Panc1 (cell line): ENCODE results near the gene FNDC8. TPM values are rescaled to one million over a fixed set of nuclear protein-coding genes. Genes with fewer than 3 reads are reported as not detected.

Experiments
- ATAC-seq: fragments of 200-7000 bp; cut with Tn5 transposase; 2 replicates; pipeline ENCODE4 v1.9.1; 2020; ENCODE audit warnings: mild to moderate bottlenecking, moderate library complexity
- BruUV-seq: library from RNA; stranded (reverse); fragments of 400-500 nt; replicated peaks from 2 replicates; lab custom pipeline; 2021; lab: Mats Ljungman, UMichigan
- CTCF ChIA-PET: fragments of 300-600 bp; sonication (Branson Sonifier 250); formaldehyde crosslinking; loops from one replicate; lab custom pipeline; 2022; ENCODE audit warnings: antibody characterized with exemption; lab: Charles Lee
- POLR2A ChIA-PET: fragments of 300-600 bp; sonication (Branson Sonifier 250); formaldehyde crosslinking; loops from one replicate; lab custom pipeline; 2022; ENCODE audit warnings: antibody characterized with exemption; lab: Charles Lee
- DNase-seq: peaks from one replicate; pipeline ENCODE4 v3.0.0-alpha.2; 2010; ENCODE audit warnings: low read depth, low spot score
- H3K27ac ChIP-seq: 2 replicates; pipeline ENCODE4 v1.5.1; 2011; ENCODE audit warnings: mild to moderate bottlenecking, low read length, inconsistent platforms
- H3K27me3 ChIP-seq: fragments of 200-500 bp; sonication (Bioruptor generic); 2 replicates; pipeline ENCODE4 v1.6.0; 2014; ENCODE audit warnings: low read length, inconsistent platforms; ENCODE audit not compliant: control insufficient read depth, insufficient read depth
- H3K36me3 ChIP-seq: fragments of 200-500 bp; sonication (Bioruptor generic); 2 replicates; pipeline ENCODE4 v1.5.1; 2014; ENCODE audit warnings: inconsistent platforms, mild to moderate bottlenecking, low read length, moderate library complexity; ENCODE audit not compliant: control insufficient read depth, insufficient read depth
- H3K4me1 ChIP-seq: 2 replicates; pipeline ENCODE4 v1.5.1; 2011; ENCODE audit warnings: inconsistent platforms, mild to moderate bottlenecking, low read length, moderate library complexity; ENCODE audit not compliant: control insufficient read depth, insufficient read depth
- H3K4me3 ChIP-seq, 2 experiments: 2 replicates each; pipeline ENCODE4 v1.5.1; 2011 to 2012; ENCODE audit warnings: low read depth in 2 of 2, low read length in 2 of 2, mild to moderate bottlenecking in 2 of 2, inconsistent platforms in 1 of 2, moderate library complexity in 1 of 2
- H3K9me3 ChIP-seq: fragments of 200-500 bp; sonication (Bioruptor generic); 2 replicates; pipeline ENCODE4 v1.5.1; 2014; ENCODE audit warnings: low read depth, mild to moderate bottlenecking, inconsistent platforms, low read length, moderate library complexity; ENCODE audit not compliant: control insufficient read depth, insufficient read depth
- CTCF ChIP-seq: fragments of 450-650 bp; IDR thresholded peaks from 2 replicates; pipeline ENCODE4 v1.5.1; 2017; ENCODE audit warnings: mild to moderate bottlenecking
- POLR2AphosphoS5 ChIP-seq: IDR thresholded peaks from 2 replicates; pipeline ENCODE4 v1.6.1; 2012; ENCODE audit warnings: mild to moderate bottlenecking, low read depth, low read length, moderate library complexity
- SIN3A ChIP-seq: IDR thresholded peaks from 2 replicates; pipeline ENCODE4 v1.6.1; 2012; ENCODE audit warnings: low read depth, mild to moderate bottlenecking, low read length, moderate library complexity, borderline replicate concordance; ENCODE audit not compliant: insufficient read depth
- TCF7L2 ChIP-seq: IDR thresholded peaks from 2 replicates; pipeline ENCODE4 v1.6.1; 2011; ENCODE audit warnings: mild to moderate bottlenecking, low read depth, low read length, inconsistent platforms
- in situ Hi-C: cut with HindIII; loops from 2 replicates; pipeline ENCODE4 v1.10.0; 2016; ENCODE audit warnings: low sequenced_read_pairs, low pct_unique_long_range_greater_than_20kb
- intact Hi-C: fragments of 100-400 bp; cut with micrococcal nuclease; formaldehyde crosslinking; loops from one replicate; pipeline ENCODE4 v1.10.0; 2022; ENCODE audit not compliant: unreplicated experiment
- total RNA-seq: library from RNA; stranded (reverse); gene quantifications from one replicate; pipeline ENCODE4 v1.2.1, GENCODE V29; 2021; ENCODE audit not compliant: unreplicated experiment
- TF ChIP-seq, protein P1 (sequence below), 2 experiments: IDR thresholded peaks; 2 replicates each; pipeline ENCODE4 v1.6.1; 2011 to 2012; ENCODE audit warnings: low read depth in 2 of 2, control low read depth in 1 of 2, low read length in 1 of 2, mild to moderate bottlenecking in 1 of 2, moderate library complexity in 1 of 2; ENCODE audit not compliant: insufficient read depth in 1 of 2

The FNDC8 gene
- total RNA-seq, 1 experiment from 2014 or later: not detected

GRCh38 chr17:35087731-35088355 lies 33.6 kb upstream of the FNDC8 start:
- CTCF ChIA-PET: no interaction called here
- intact Hi-C loops: loop anchor here (2.0 kb wide), 1 partner anchor 87 kb away; no protein-coding TSS in a partner anchor
- H3K4me3 ChIP-seq: peak overlapping the region; percentile 72 to 95
- BruUV-seq: no TSS peak
- peaks cover 25% of the 10 kb centered on the region for H3K4me1 ChIP-seq
- DNase-seq: no peak
- peak overlapping the region; percentile 85 for H3K27ac ChIP-seq
- ATAC-seq: peak; percentile 2; the same call in 1 of the 2 replicates
- no peaks in the 10 kb centered on the region for H3K27me3 ChIP-seq
- POLR2A ChIA-PET: interaction anchor here (0.6 to 0.7 kb wide), 2 partner anchors 48 to 109 kb away, joined by 3 to 5 read pairs; no protein-coding TSS in a partner anchor
- no peaks in the 10 kb centered on the region for H3K36me3 ChIP-seq
- TF ChIP-seq, protein P1, sequence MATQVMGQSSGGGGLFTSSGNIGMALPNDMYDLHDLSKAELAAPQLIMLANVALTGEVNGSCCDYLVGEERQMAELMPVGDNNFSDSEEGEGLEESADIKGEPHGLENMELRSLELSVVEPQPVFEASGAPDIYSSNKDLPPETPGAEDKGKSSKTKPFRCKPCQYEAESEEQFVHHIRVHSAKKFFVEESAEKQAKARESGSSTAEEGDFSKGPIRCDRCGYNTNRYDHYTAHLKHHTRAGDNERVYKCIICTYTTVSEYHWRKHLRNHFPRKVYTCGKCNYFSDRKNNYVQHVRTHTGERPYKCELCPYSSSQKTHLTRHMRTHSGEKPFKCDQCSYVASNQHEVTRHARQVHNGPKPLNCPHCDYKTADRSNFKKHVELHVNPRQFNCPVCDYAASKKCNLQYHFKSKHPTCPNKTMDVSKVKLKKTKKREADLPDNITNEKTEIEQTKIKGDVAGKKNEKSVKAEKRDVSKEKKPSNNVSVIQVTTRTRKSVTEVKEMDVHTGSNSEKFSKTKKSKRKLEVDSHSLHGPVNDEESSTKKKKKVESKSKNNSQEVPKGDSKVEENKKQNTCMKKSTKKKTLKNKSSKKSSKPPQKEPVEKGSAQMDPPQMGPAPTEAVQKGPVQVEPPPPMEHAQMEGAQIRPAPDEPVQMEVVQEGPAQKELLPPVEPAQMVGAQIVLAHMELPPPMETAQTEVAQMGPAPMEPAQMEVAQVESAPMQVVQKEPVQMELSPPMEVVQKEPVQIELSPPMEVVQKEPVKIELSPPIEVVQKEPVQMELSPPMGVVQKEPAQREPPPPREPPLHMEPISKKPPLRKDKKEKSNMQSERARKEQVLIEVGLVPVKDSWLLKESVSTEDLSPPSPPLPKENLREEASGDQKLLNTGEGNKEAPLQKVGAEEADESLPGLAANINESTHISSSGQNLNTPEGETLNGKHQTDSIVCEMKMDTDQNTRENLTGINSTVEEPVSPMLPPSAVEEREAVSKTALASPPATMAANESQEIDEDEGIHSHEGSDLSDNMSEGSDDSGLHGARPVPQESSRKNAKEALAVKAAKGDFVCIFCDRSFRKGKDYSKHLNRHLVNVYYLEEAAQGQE (IDR thresholded peaks at IDR 0.05; ENCODE audit: insufficient read depth in 1 of 2, low read depth in 2 of 2, low read length in 1 of 2): no peak
- TF ChIP-seq SIN3A: 0 out of 2 replicates have a peak, but pooled peaks have one; percentile 37
- in situ Hi-C loops: no loop called here
- H3K9me3 ChIP-seq: no peaks in the 10 kb centered on the region

DNA sequence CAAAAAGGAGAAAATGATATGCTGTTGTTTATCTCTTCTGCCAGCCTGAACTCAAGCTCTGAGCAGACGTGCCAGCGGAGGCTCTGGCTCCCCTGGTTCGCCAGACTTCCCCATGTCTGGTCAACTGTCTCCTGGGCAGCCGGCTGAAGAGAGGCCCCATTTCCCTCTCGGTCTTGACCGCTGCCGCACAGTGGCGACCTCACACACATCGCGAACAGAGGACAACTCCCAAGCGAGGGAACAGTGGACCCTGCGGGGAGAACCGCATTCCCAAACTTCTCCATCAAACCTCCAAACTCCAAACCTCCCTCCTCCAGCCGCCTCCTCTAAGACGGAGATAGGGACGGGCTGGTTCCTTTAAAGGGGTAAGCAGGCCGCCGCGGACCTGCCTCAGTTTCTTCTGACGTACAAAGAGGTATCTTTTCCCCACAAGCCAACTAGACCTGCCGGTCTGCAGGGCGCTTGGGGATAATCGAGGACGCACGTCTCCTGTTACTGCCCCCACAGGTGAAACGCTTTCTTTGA lies 33.0 kb upstream of the FNDC8 start:
- no TSS peak for BruUV-seq
- TF ChIP-seq SIN3A: 0 out of 2 replicates have a peak, but pooled peaks have one; percentile 15
- TF ChIP-seq POLR2AphosphoS5: no peak
- H3K4me1 ChIP-seq: peaks cover 20% of the 10 kb centered on the region
- POLR2A ChIA-PET: no interaction called here
- ATAC-seq (peak; percentile 52), DNase-seq (no peak)
- H3K4me3 ChIP-seq: peak overlapping the region; percentile 72 to 95
- H3K27me3 ChIP-seq: no peaks in the 10 kb centered on the region
- CTCF ChIA-PET: no interaction called here
- peak overlapping the region; percentile 85 for H3K27ac ChIP-seq
- intact Hi-C loops: loop anchor here (2.0 kb wide), 1 partner anchor 88 kb away; no protein-coding TSS in a partner anchor
- in situ Hi-C loops: no loop called here
- H3K9me3 ChIP-seq: no peaks in the 10 kb centered on the region
- H3K36me3 ChIP-seq: no peaks in the 10 kb centered on the region

DNA sequence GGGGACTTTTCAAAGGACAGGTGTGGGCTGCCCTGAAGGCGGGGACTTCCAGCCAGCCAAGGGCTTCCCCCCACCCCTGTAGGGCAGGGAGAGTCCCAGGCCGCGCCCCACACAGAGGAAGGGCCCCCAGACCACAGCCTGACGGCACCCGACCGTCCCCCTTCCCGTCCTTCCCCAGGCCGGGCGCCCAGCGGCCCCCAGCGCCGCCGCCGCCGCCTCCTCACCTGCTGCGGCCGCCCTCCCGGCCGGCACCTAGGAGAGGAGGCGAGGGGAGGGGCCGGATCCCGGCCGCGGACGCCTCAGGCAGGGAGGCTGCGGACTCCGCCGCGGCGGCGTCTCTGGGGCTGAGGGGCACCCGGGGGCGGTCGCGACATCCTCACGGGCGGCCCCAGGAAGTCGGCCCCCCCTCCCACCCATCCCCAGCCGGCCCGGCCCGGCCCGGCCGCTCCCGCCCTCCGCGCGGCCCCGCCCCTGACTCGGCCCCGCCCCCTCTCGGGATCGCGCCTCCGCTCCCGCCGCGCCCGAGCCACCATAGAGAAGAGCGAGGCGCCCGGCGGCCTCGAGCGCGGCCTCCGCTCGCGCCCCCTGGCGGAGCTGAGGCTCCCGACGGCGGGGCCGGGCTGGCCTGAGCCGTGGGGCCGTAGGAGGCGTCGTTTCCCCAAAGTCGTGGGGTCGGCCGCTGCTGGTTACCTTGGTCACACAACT lies 32.4 kb upstream of the FNDC8 start:
- ATAC-seq: peak; percentile 92
- no peak for DNase-seq
- Histone ChIP-seq H3K36me3 (no peaks in the 10 kb centered on the region), H3K4me3 (peak overlapping the region; percentile 72 to 95), H3K27ac (peak overlapping the region; percentile 90), H3K4me1 (peaks cover 20% of the 10 kb centered on the region), H3K27me3 (no peaks in the 10 kb centered on the region), H3K9me3 (no peaks in the 10 kb centered on the region)
- no TSS peak for BruUV-seq
- ChIA-PET CTCF (interaction anchor here (1.2 kb wide), 1 partner anchor 14 kb away, joined by 6 read pairs; no protein-coding TSS in a partner anchor), POLR2A (no interaction called here)
- intact Hi-C loops: loop anchor here (2.0 kb wide), 1 partner anchor 88 kb away; no protein-coding TSS in a partner anchor
- in situ Hi-C loops: no loop called here
- TF ChIP-seq TCF7L2 (no peak), POLR2AphosphoS5 (peak; percentile 57), SIN3A (peak; percentile 50; the same call in 1 of the 2 replicates), CTCF (peak; percentile 95)
- TF ChIP-seq, protein P1 (IDR thresholded peaks at IDR 0.05; ENCODE audit: insufficient read depth in 1 of 2, low read depth in 2 of 2, low read length in 1 of 2): 0 out of 4 replicates have a peak, but pooled peaks of 1 of the 2 experiments have one; percentile 38
